Neural cell (in vitro differentiated cells): ENCODE results near the gene CACNA1C.

ENCODE experiments used
- CTCF ChIP-seq: fragments of 450-650 bp; IDR thresholded peaks from 2 replicates; pipeline ENCODE4 v1.5.1; 2014; ENCODE audit warnings: antibody characterized with exemption, mild to moderate bottlenecking, moderate library complexity; ENCODE audit not compliant: poor library complexity, severe bottlenecking
- SMC3 ChIP-seq: fragments of 450-650 bp; conservative IDR thresholded peaks from 2 replicates; pipeline ENCODE4 v1.6.1; 2014; ENCODE audit warnings: antibody characterized with exemption, mild to moderate bottlenecking, moderate library complexity; ENCODE audit not compliant: poor library complexity
- TF ChIP-seq, protein P1 (sequence below): IDR thresholded peaks from 2 replicates; pipeline ENCODE4 v1.6.1; 2012; ENCODE audit warnings: borderline replicate concordance

- TF ChIP-seq CTCF, result no peak
- TF ChIP-seq, protein P1, sequence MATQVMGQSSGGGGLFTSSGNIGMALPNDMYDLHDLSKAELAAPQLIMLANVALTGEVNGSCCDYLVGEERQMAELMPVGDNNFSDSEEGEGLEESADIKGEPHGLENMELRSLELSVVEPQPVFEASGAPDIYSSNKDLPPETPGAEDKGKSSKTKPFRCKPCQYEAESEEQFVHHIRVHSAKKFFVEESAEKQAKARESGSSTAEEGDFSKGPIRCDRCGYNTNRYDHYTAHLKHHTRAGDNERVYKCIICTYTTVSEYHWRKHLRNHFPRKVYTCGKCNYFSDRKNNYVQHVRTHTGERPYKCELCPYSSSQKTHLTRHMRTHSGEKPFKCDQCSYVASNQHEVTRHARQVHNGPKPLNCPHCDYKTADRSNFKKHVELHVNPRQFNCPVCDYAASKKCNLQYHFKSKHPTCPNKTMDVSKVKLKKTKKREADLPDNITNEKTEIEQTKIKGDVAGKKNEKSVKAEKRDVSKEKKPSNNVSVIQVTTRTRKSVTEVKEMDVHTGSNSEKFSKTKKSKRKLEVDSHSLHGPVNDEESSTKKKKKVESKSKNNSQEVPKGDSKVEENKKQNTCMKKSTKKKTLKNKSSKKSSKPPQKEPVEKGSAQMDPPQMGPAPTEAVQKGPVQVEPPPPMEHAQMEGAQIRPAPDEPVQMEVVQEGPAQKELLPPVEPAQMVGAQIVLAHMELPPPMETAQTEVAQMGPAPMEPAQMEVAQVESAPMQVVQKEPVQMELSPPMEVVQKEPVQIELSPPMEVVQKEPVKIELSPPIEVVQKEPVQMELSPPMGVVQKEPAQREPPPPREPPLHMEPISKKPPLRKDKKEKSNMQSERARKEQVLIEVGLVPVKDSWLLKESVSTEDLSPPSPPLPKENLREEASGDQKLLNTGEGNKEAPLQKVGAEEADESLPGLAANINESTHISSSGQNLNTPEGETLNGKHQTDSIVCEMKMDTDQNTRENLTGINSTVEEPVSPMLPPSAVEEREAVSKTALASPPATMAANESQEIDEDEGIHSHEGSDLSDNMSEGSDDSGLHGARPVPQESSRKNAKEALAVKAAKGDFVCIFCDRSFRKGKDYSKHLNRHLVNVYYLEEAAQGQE, result no peak
- no peak for TF ChIP-seq SMC3
Measured at GRCh38 chr12:2261708-2262107, 208.9 kb downstream of the CACNA1C start.
